HL-60 (cell line): ENCODE results near the gene PMEPA1.

Experiments
- DNase-seq, 2 experiments: peaks; one replicate each; pipeline ENCODE4 v3.0.0-alpha.2; 2010 to 2020; ENCODE audit warnings: low read depth in 1 of 2, low spot score in 1 of 2
- H3K27ac ChIP-seq: fragments of 250-450 bp; sonication (Bioruptor Pico); replicated peaks from 2 replicates; pipeline ENCODE4 v1.5.1; 2020; ENCODE audit warnings: mild to moderate bottlenecking, moderate library complexity
- H3K27me3 ChIP-seq: fragments of 250-450 bp; sonication (Bioruptor Pico); 2 replicates; pipeline ENCODE4 v1.5.1; 2021; ENCODE audit warnings: mild to moderate bottlenecking, moderate library complexity; ENCODE audit not compliant: insufficient read depth, poor library complexity, severe bottlenecking
- H3K4me3 ChIP-seq: replicated peaks from 2 replicates; pipeline ENCODE4 v1.5.1; 2011; ENCODE audit warnings: mild to moderate bottlenecking, control low read depth, low read length; ENCODE audit not compliant: insufficient read depth
- CTCF ChIP-seq: IDR thresholded peaks from one replicate; pipeline ENCODE4 v1.5.1; 2011; ENCODE audit warnings: low read length, control low read depth, inconsistent platforms; ENCODE audit not compliant: insufficient read depth
- GABPA ChIP-seq: IDR thresholded peaks from 2 replicates; pipeline ENCODE4 v1.6.1; 2012; ENCODE audit warnings: low read depth
- POLR2AphosphoS5 ChIP-seq: IDR thresholded peaks from 2 replicates; pipeline ENCODE4 v1.6.1; 2012; ENCODE audit warnings: low read depth
- SPI1 ChIP-seq: IDR thresholded peaks from 2 replicates; pipeline ENCODE4 v1.6.1; 2012; ENCODE audit warnings: low read depth, mild to moderate bottlenecking, borderline replicate concordance
- TF ChIP-seq, protein P1 (sequence below): IDR thresholded peaks from 2 replicates; pipeline ENCODE4 v1.6.1; 2012; ENCODE audit warnings: low read depth; ENCODE audit not compliant: insufficient replicate concordance

The PMEPA1 gene

GRCh38 chr20:57691699-57692098 is 18.1 kb downstream of the PMEPA1 start:
- no peak overlapping the region for H3K27ac ChIP-seq
- no peak overlapping the region for H3K4me3 ChIP-seq
- H3K27me3 ChIP-seq, result peaks cover 7% of the 10 kb centered on the region
- DNase-seq, result no peak
- TF ChIP-seq GABPA (no peak), CTCF (no peak), POLR2AphosphoS5 (no peak), SPI1 (no peak)
- TF ChIP-seq, protein P1, sequence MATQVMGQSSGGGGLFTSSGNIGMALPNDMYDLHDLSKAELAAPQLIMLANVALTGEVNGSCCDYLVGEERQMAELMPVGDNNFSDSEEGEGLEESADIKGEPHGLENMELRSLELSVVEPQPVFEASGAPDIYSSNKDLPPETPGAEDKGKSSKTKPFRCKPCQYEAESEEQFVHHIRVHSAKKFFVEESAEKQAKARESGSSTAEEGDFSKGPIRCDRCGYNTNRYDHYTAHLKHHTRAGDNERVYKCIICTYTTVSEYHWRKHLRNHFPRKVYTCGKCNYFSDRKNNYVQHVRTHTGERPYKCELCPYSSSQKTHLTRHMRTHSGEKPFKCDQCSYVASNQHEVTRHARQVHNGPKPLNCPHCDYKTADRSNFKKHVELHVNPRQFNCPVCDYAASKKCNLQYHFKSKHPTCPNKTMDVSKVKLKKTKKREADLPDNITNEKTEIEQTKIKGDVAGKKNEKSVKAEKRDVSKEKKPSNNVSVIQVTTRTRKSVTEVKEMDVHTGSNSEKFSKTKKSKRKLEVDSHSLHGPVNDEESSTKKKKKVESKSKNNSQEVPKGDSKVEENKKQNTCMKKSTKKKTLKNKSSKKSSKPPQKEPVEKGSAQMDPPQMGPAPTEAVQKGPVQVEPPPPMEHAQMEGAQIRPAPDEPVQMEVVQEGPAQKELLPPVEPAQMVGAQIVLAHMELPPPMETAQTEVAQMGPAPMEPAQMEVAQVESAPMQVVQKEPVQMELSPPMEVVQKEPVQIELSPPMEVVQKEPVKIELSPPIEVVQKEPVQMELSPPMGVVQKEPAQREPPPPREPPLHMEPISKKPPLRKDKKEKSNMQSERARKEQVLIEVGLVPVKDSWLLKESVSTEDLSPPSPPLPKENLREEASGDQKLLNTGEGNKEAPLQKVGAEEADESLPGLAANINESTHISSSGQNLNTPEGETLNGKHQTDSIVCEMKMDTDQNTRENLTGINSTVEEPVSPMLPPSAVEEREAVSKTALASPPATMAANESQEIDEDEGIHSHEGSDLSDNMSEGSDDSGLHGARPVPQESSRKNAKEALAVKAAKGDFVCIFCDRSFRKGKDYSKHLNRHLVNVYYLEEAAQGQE, result no peak

DNA sequence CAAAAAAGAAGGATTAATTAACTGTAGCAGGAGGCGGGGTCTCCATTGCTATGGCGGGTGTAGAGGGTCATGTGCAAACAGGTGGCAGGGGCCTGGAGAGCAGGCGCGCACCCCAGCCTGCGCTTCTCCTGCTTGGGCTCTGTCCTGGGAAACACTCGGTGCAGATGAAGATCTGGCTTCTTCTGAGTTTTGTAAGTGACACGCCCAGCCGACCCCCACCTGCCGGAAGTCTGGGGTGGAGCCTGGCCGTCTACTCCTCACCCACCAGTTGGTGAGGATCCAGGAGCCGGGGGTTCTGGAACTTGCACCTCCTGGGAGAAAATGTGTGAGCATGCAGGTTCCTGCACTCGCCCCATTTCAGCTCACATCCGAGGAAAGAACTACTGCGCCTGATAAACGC is 19.3 kb downstream of the PMEPA1 start:
- Histone ChIP-seq H3K27me3 (peaks cover 7% of the 10 kb centered on the region), H3K4me3 (no peak overlapping the region), H3K27ac (no peak overlapping the region)
- TF ChIP-seq, protein P1, result no peak
- TF ChIP-seq GABPA (no peak), CTCF (no peak)
- no peak for DNase-seq

DNA sequence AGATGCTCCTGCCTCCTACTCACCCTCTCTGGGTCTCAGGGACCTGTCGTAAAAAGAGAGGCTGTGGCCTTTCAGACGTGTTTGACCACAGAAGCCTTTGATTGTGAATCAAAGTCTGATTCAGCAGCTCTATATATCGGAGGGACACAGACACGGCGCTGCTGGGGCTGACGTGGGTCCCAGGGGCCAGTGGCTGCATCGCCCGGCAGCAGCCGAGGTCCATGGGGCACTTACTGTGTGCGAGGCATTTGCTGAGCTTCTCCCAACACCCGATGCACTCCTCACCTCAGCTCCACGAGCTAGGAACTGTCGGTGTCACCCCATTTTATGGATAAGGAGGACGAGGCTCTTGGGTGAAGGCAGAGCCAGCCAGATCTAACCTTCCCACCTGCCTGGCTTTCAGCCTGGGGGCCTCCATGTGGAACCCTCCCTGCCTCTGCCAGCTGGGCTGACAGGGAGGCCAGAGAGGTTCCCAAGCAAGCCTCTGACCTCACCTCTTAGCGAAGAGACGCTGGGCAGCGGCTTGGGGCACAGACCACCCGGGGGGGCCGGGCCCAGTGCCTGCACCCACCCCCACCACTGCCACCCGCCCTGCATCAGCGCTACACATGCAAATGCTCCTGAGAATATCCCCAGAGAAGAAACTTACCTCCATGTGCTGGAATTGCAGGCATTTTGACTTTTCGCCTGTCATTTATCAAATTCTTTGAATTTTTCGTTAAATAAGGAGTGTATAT is 19.9 kb downstream of the PMEPA1 start:
- Histone ChIP-seq H3K27me3 (peaks cover 7% of the 10 kb centered on the region), H3K27ac (no peak overlapping the region)

GRCh38 chr20:57688864-57689263 is 21.0 kb downstream of the PMEPA1 start:
- Histone ChIP-seq H3K27ac (no peak overlapping the region), H3K4me3 (no peak overlapping the region), H3K27me3 (peaks cover 5% of the 10 kb centered on the region)
- TF ChIP-seq, protein P1, result no peak
- TF ChIP-seq CTCF (no peak), POLR2AphosphoS5 (no peak), SPI1 (no peak), GABPA (no peak)
- DNase-seq, result no peak

More for the DNA sequence above, 19.9 kb downstream of the PMEPA1 start:
- no peak for DNase-seq
- H3K4me3 ChIP-seq, result no peak overlapping the region
- TF ChIP-seq GABPA, result no peak
